Upper lobe of left lung (tissue), 6 donors: ENCODE results near the gene ARRDC4. TPM values are rescaled to one million over a fixed set of nuclear protein-coding genes. Genes with fewer than 3 reads are reported as not detected.

Source experiments
- ATAC-seq, 2 donors: fragments of 200-7000 bp; cut with Tn5 transposase; one replicate each; pipeline ENCODE4 v1.9.1; 2022; ENCODE audit warnings: mild to moderate bottlenecking in 2 of 2, moderate library complexity in 2 of 2; ENCODE audit not compliant: low FRiP score in 2 of 2
- DNase-seq, 2 donors: peaks; one replicate each; pipeline ENCODE4 v3.0.0-alpha.2; 2019 to 2020
- H3K27ac ChIP-seq, 4 donors: fragments of 200-600 bp; sonication (generic); one replicate each; pipeline ENCODE4 v1.5.1; 2016 to 2019
- H3K27me3 ChIP-seq, 4 donors: fragments of 200-600 bp; sonication (generic); one replicate each; pipeline ENCODE4 v1.5.1; 2017 to 2019
- H3K36me3 ChIP-seq, 4 donors: fragments of 200-600 bp; sonication (generic); one replicate each; pipeline ENCODE4 v1.5.1; 2016 to 2019
- H3K4me1 ChIP-seq, 4 donors: fragments of 200-600 bp; sonication (generic); one replicate each; pipeline ENCODE4 v1.5.1; 2018 to 2019
- H3K4me3 ChIP-seq, 4 donors: fragments of 200-600 bp; sonication (generic); one replicate each; pipeline ENCODE4 v1.5.1; 2017 to 2019; ENCODE audit warnings: mild to moderate bottlenecking in 2 of 4, moderate library complexity in 1 of 4
- H3K9me3 ChIP-seq, 4 donors: fragments of 200-600 bp; sonication (generic); one replicate each; pipeline ENCODE4 v1.5.1; 2018 to 2019
- EP300 ChIP-seq, 4 donors: sonication (generic); formaldehyde crosslinking; IDR thresholded peaks; one replicate each; pipeline ENCODE4 v1.5.1; 2017; ENCODE audit warnings: antibody characterized with exemption in 4 of 4, control low read depth in 2 of 4
- POLR2A ChIP-seq, 4 donors: fragments of 450-650 bp; IDR thresholded peaks; one replicate each; pipeline ENCODE4 v1.5.1; 2016 to 2017; ENCODE audit warnings: antibody characterized with exemption in 4 of 4, mild to moderate bottlenecking in 2 of 4
- POLR2AphosphoS5 ChIP-seq, 2 donors: sonication (generic); formaldehyde crosslinking; IDR thresholded peaks; one replicate each; pipeline ENCODE4 v1.5.1; 2017; ENCODE audit warnings: antibody characterized with exemption in 2 of 2
- WGBS, 2 donors: methylation state at CpG; one replicate each; pipeline ENCODE4 v1.1.5; 2017 to 2018; 5-methylcytosine and 5-hydroxymethylcytosine counted together
- total RNA-seq, 6 donors: library from RNA; depleted of rRNA in 4 of 6; stranded (reverse); fragments of >200 nt in 4 of 6; gene quantifications; one replicate each; pipeline versions ENCODE4 v1.1.0 to v1.2.1, GENCODE V29; 2016 to 2021
- TF ChIP-seq, protein P1 (sequence below), 6 experiments: fragments of 450-650 bp in 4 of 6; fragments of 200-600 bp in 2 of 6; sonication (generic) in 2 of 6; IDR thresholded peaks; one replicate each; pipeline ENCODE4 v1.5.1; 2016 to 2019; ENCODE audit warnings: antibody characterized with exemption in 6 of 6
- donor health status: DM: no; HTN: no; CAD: no; lungs with moderate emphysema.
- donor health status: DM: no; HTN: yes; CAD: no; lungs with severe emphysema.

The ARRDC4 gene
- total RNA-seq, 6 donors from 2014 or later, result 26.3 to 51.3 (median 36.3) TPM

- 65 to 85% methylated on average over 9 of the region's 9 CpGs for WGBS, 2 donors
- TF ChIP-seq, protein P1, sequence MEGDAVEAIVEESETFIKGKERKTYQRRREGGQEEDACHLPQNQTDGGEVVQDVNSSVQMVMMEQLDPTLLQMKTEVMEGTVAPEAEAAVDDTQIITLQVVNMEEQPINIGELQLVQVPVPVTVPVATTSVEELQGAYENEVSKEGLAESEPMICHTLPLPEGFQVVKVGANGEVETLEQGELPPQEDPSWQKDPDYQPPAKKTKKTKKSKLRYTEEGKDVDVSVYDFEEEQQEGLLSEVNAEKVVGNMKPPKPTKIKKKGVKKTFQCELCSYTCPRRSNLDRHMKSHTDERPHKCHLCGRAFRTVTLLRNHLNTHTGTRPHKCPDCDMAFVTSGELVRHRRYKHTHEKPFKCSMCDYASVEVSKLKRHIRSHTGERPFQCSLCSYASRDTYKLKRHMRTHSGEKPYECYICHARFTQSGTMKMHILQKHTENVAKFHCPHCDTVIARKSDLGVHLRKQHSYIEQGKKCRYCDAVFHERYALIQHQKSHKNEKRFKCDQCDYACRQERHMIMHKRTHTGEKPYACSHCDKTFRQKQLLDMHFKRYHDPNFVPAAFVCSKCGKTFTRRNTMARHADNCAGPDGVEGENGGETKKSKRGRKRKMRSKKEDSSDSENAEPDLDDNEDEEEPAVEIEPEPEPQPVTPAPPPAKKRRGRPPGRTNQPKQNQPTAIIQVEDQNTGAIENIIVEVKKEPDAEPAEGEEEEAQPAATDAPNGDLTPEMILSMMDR (IDR thresholded peaks at IDR 0.05), result no peak
- TF ChIP-seq POLR2A (IDR thresholded peaks at IDR 0.05) (no peak), EP300 (IDR thresholded peaks at IDR 0.05) (no peak), POLR2AphosphoS5 (IDR thresholded peaks at IDR 0.05) (no peak)
- DNase-seq (no peak), ATAC-seq (no peak)
- H3K9me3 ChIP-seq, result no peaks in the 10 kb centered on the region
- H3K4me1 ChIP-seq, result no peaks in the 10 kb centered on the region
- H3K27me3 ChIP-seq, result no peaks in the 10 kb centered on the region
- no peaks in the 10 kb centered on the region for H3K36me3 ChIP-seq
- no peak overlapping the region for H3K27ac ChIP-seq
- no peak overlapping the region for H3K4me3 ChIP-seq
Measured at GRCh38 chr15:98005659-98006058, 45.2 kb downstream of the ARRDC4 start.

- WGBS, 2 donors, result 74 to 76% methylated on average over 4 of the region's 4 CpGs
Measured at GRCh38 chr15:98009169-98009568, 48.7 kb downstream of the ARRDC4 start.

DNA sequence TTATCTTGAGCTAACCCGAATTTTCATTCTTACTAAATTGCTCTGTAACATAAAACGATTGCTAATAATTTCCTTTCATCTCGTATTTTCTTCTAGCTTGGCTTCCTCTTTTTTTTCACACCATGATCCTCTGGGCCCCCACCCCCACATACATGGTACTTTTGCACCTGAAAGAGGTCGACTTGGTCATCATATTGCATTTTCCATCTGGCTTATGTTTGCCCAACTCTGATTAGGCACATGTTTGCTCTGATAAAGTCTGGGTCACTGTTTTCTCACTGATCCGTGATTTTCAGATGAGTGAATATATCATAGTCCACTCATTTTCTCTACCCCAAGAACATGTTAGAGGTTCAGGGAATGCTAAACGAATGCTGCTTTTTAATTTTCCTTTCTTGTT lies 49.5 kb downstream of the ARRDC4 start:
- DNase-seq (no peak), ATAC-seq (no peak)
- Histone ChIP-seq H3K27me3 (no peaks in the 10 kb centered on the region), H3K4me3 (no peak overlapping the region), H3K9me3 (no peaks in the 10 kb centered on the region), H3K4me1 (no peaks in the 10 kb centered on the region), H3K36me3 (no peaks in the 10 kb centered on the region), H3K27ac (no peak overlapping the region)
- WGBS, 2 donors, result 45 to 55% methylated on average over 6 of the region's 6 CpGs
- no peak for TF ChIP-seq POLR2AphosphoS5 (IDR thresholded peaks at IDR 0.05)
- no peak for TF ChIP-seq POLR2A (IDR thresholded peaks at IDR 0.05)
- no peak for TF ChIP-seq EP300 (IDR thresholded peaks at IDR 0.05)
- TF ChIP-seq, protein P1 (IDR thresholded peaks at IDR 0.05), result no peak

More at GRCh38 chr15:98009169-98009568, 48.7 kb downstream of the ARRDC4 start:
- no peak for ATAC-seq
- H3K4me1 ChIP-seq, result no peaks in the 10 kb centered on the region
- TF ChIP-seq POLR2A (IDR thresholded peaks at IDR 0.05) (no peak), EP300 (IDR thresholded peaks at IDR 0.05) (no peak), POLR2AphosphoS5 (IDR thresholded peaks at IDR 0.05) (no peak)
- TF ChIP-seq, protein P1 (IDR thresholded peaks at IDR 0.05), result no peak
- no peak for DNase-seq
- H3K27ac ChIP-seq, result no peak overlapping the region
- H3K9me3 ChIP-seq, result no peaks in the 10 kb centered on the region
- H3K27me3 ChIP-seq, result no peaks in the 10 kb centered on the region
- H3K36me3 ChIP-seq, result no peaks in the 10 kb centered on the region
- H3K4me3 ChIP-seq, result no peak overlapping the region

DNA sequence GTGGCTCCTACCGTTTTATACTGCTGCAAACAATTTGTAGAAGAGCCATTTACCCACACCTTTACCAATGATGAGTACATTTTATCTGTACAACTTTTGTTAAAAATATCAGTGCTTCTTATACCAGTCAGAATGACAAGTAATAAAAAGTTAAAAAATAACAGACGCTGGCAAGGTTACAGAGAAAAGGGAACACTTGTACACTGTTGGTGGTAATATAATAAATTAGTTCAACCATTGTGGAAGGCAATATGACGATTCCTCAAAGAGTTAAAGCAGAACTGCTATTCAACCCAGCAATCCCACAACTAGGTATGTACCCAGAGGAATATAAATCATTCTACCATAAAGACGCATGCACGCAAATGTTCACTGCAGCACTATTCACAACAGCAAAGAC lies 51.9 kb downstream of the ARRDC4 start:
- Histone ChIP-seq H3K27ac (no peak overlapping the region), H3K4me3 (no peak overlapping the region), H3K9me3 (no peaks in the 10 kb centered on the region), H3K27me3 (no peaks in the 10 kb centered on the region), H3K4me1 (no peaks in the 10 kb centered on the region), H3K36me3 (no peaks in the 10 kb centered on the region)
- WGBS, 2 donors, result 51 to 66% methylated on average over 5 of the region's 5 CpGs
- DNase-seq, result no peak
- TF ChIP-seq, protein P1 (IDR thresholded peaks at IDR 0.05), result no peak
- TF ChIP-seq POLR2AphosphoS5 (IDR thresholded peaks at IDR 0.05) (no peak), EP300 (IDR thresholded peaks at IDR 0.05) (no peak), POLR2A (IDR thresholded peaks at IDR 0.05) (no peak)
- no peak for ATAC-seq

- H3K4me3 ChIP-seq, result no peak overlapping the region
- H3K27me3 ChIP-seq, result no peaks in the 10 kb centered on the region
- H3K36me3 ChIP-seq, result no peaks in the 10 kb centered on the region
- H3K27ac ChIP-seq, result no peak overlapping the region
- ATAC-seq (no peak), DNase-seq (no peak)
- H3K9me3 ChIP-seq, result no peaks in the 10 kb centered on the region
- H3K4me1 ChIP-seq, result no peaks in the 10 kb centered on the region
- TF ChIP-seq, protein P1 (IDR thresholded peaks at IDR 0.05), result no peak
- TF ChIP-seq POLR2AphosphoS5 (IDR thresholded peaks at IDR 0.05) (no peak), POLR2A (IDR thresholded peaks at IDR 0.05) (no peak), EP300 (IDR thresholded peaks at IDR 0.05) (no peak)
Measured at GRCh38 chr15:98013631-98014030, 53.1 kb downstream of the ARRDC4 start.
